Measurements from ENCODE around the gene ECM2. TPM values are rescaled to one million over a fixed set of nuclear protein-coding genes. Genes with fewer than 3 reads are reported as not detected.
A peak's percentile ranks its signal among the peaks of the same experiment; 100 is the strongest.

The ECM2 gene
- total RNA-seq, 1 experiment from 2014 or later, result not detected

GRCh38 chr9:92480986-92481633, 54.7 kb downstream of the ECM2 start:
- Histone ChIP-seq H2AFZ (ENCODE audit: low read length) (no peak overlapping the region), H3K27me3 (ENCODE audit: insufficient read depth, low read length) (no peaks in the 10 kb centered on the region), H2AK5ac (ENCODE audit: insufficient read length, low read length) (no peak overlapping the region), H3K4ac (ENCODE audit: low read depth, low read length) (no peak overlapping the region), H3K18ac (ENCODE audit: insufficient read length, low read depth, low read length) (no peak overlapping the region), H2BK5ac (ENCODE audit: insufficient read length, low read length) (no peak overlapping the region), H2BK120ac (ENCODE audit: low read depth, low read length, poor library complexity, severe bottlenecking) (no peak overlapping the region), H3K4me2 (ENCODE audit: insufficient read depth, insufficient read length, low read length) (no peak overlapping the region), H3K79me2 (ENCODE audit: insufficient read depth, low read length) (no peaks in the 10 kb centered on the region), H3K14ac (ENCODE audit: insufficient read depth, low read length) (no peak overlapping the region), H3K56ac (ENCODE audit: insufficient read length, low read depth, low read length) (no peak overlapping the region), H3K79me1 (ENCODE audit: insufficient read depth, low read depth, low read length, poor library complexity, severe bottlenecking) (no peaks in the 10 kb centered on the region), H3T11ph (ENCODE audit: low read length) (no peak overlapping the region), H3K9me3 (ENCODE audit: control insufficient read depth, low read depth, low read length) (no peaks in the 10 kb centered on the region), H4K91ac (ENCODE audit: insufficient read length, low read depth, low read length) (no peak overlapping the region), H4K8ac (replicated peaks; ENCODE audit: insufficient read length, low read depth, low read length) (no peak overlapping the region), H3K23me2 (ENCODE audit: insufficient read length, low read depth, low read length, poor library complexity, severe bottlenecking) (no peaks in the 10 kb centered on the region), H4K20me1 (ENCODE audit: control insufficient read depth, insufficient read depth, insufficient read length) (no peaks in the 10 kb centered on the region), H3K23ac (ENCODE audit: insufficient read length, low read depth, low read length) (no peak overlapping the region), H3K9ac (ENCODE audit: extremely low read depth, insufficient read length, low read length) (no peak overlapping the region), H2BK15ac (ENCODE audit: low read depth, low read length) (no peak overlapping the region), H2BK20ac (ENCODE audit: low read depth, low read length, poor library complexity, severe bottlenecking) (no peak overlapping the region), H3K4me1 (ENCODE audit: insufficient read depth, low read length) (no peaks in the 10 kb centered on the region), H3K27ac (ENCODE audit: insufficient read length, low read depth, low read length) (no peak overlapping the region), H4K5ac (ENCODE audit: insufficient read length, low read depth, low read length) (no peak overlapping the region), H2BK12ac (ENCODE audit: insufficient read length, low read depth, low read length) (no peak overlapping the region)
- Mint-ChIP-seq H3K27me3 (ENCODE audit: low read depth) (no peaks in the 10 kb centered on the region), H3K27ac (peak overlapping the region in 1 of 3 experiments; percentile 54; a peak in 2 of 7 replicates), H3K36me3 (ENCODE audit: insufficient read depth in 1 of 3, low read depth in 3 of 3) (no peaks in the 10 kb centered on the region), H3K9me3 (no peaks in the 10 kb centered on the region), H3K4me3 (no peak overlapping the region), H3K4me1 (peaks cover 8 to 12% of the 10 kb centered on the region in 2 experiments)
- WGBS (ENCODE audit: extremely low coverage, insufficient read length, low lambda C conversion rate), result no CpG with 5 or more reads among the region's 2 CpGs
- DNase-seq, result no peak
- TF ChIP-seq CTCF (conservative IDR thresholded peaks at IDR 0.05), result no peak
